Measurements from ENCODE around the gene CLMP. TPM values are rescaled to one million over a fixed set of nuclear protein-coding genes. Genes with fewer than 3 reads are reported as not detected.
A peak's percentile ranks its signal among the peaks of the same experiment; 100 is the strongest.
"Not testable (repeated sequence)": the region's sequence is repeated elsewhere in the genome, so short reads cannot be mapped to it uniquely, and the experiment has no call there.

Gene CLMP
- total RNA-seq, 6 experiments from 2014 or later: 126 to 201 (median 138) TPM

DNA sequence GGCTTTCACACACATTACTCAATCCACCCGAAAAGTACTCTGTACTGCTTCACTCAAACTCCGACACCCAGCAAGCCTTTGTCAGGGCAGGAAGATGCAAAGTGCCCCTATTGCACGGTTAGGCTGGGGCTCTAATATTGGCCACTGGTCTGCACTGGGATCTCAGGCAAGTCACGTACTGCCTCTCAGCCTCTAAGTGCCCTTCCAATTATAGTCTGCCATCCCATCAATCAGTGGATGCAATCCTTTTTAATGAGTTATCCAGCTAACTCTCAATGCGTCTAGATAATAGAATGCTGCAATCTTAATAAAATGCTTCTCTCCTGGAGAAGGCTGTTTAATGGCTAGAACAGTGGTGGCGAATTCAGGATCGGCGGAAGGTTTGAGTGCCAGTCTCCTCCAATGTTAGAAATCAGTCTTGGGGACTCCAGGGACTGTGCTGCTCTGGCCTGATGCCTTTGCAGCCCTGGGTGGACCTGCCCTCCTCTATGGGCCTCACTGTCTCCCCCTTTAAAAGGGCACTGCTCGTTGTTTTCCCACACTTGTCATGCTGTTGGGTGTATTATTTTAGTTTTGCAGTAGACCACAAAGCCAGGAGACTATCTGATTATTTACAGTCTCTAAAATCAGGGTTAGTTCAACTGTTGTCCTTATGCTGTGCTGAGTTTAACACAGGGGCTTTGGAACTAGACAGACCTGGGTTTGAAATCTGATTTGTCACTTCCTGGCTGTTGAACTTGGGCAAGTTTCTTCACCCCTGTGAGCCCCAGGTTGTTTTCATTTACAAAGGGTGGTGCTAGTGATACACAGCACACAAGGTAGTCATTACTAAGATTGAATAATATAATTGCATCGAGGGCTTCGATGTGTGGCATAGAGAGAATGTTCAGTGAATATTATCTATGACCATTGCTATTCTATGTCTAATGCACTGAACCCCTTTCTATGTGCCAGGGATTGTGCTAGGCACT lies 36.7 kb downstream of the CLMP start:
- peaks cover 56% of the 10 kb centered on the region for H3K36me3 Mint-ChIP-seq (ENCODE audit: low read depth)
- no peak for DNase-seq
- TF ChIP-seq, protein P1, sequence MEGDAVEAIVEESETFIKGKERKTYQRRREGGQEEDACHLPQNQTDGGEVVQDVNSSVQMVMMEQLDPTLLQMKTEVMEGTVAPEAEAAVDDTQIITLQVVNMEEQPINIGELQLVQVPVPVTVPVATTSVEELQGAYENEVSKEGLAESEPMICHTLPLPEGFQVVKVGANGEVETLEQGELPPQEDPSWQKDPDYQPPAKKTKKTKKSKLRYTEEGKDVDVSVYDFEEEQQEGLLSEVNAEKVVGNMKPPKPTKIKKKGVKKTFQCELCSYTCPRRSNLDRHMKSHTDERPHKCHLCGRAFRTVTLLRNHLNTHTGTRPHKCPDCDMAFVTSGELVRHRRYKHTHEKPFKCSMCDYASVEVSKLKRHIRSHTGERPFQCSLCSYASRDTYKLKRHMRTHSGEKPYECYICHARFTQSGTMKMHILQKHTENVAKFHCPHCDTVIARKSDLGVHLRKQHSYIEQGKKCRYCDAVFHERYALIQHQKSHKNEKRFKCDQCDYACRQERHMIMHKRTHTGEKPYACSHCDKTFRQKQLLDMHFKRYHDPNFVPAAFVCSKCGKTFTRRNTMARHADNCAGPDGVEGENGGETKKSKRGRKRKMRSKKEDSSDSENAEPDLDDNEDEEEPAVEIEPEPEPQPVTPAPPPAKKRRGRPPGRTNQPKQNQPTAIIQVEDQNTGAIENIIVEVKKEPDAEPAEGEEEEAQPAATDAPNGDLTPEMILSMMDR (IDR thresholded peaks at IDR 0.05): no peak
- no peak overlapping the region for H3K4me3 Mint-ChIP-seq
- H3K27ac Mint-ChIP-seq: peak overlapping the region; percentile 7
- H3K27me3 Mint-ChIP-seq (ENCODE audit: insufficient read depth): peaks cover 3% of the 10 kb centered on the region
- peaks cover 63% of the 10 kb centered on the region for H3K4me1 Mint-ChIP-seq (ENCODE audit: low read depth)
- no peaks in the 10 kb centered on the region for H3K9me3 Mint-ChIP-seq

DNA sequence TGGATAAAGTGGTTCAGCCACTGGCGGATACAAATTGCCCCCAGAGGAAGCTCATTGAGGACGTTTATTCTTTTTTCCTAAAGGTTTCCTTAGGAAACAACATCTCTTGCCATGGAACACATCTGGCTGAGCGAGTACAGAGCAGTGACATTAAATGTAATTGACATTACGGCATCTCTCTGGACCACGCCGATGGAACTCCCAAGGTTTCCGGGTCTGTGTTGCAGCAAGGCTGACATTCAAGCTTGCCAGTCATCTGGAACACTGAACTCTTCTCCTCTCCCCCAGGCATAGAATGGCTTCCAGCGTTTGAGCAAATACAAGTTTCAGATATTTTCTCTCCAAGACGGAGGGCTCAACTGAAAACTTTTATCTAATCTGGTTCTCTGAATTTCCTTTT lies 42.1 kb downstream of the CLMP start:
- Mint-ChIP-seq H3K9me3 (no peaks in the 10 kb centered on the region), H3K4me3 (no peak overlapping the region), H3K36me3 (ENCODE audit: low read depth) (peaks cover 48% of the 10 kb centered on the region), H3K27ac (no peak overlapping the region), H3K4me1 (ENCODE audit: low read depth) (peaks cover 29% of the 10 kb centered on the region), H3K27me3 (ENCODE audit: insufficient read depth) (peaks cover 2% of the 10 kb centered on the region; the same call in 1 of the 2 replicates)
- TF ChIP-seq, protein P1 (IDR thresholded peaks at IDR 0.05): no peak
- DNase-seq: no peak

DNA sequence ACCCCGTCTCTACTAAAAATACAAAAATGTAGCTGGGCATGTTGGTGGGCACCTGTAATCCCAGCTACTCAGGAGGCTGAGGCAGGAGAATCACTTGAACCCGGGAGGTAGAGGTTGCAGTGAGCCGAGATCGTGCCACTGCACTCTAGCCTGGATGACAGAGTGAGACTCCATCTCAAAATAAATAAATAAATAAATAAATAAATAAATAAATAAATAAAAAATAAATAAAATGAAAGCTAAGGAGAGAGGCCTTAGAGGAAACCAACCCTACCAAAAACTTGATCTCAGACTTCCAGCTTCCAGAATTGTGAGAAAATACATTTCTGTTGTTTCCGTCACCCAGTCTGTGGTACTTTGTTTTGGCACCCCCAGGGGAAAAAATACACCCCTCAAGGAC lies 42.7 kb downstream of the CLMP start:
- not testable (repeated sequence) for H3K27me3 Mint-ChIP-seq (ENCODE audit: insufficient read depth); H3K9me3 Mint-ChIP-seq; H3K27ac Mint-ChIP-seq; H3K4me3 Mint-ChIP-seq; DNase-seq
- H3K4me1 Mint-ChIP-seq (ENCODE audit: low read depth): peaks cover 32% of the 10 kb centered on the region
- peaks cover 50% of the 10 kb centered on the region for H3K36me3 Mint-ChIP-seq (ENCODE audit: low read depth)

DNA sequence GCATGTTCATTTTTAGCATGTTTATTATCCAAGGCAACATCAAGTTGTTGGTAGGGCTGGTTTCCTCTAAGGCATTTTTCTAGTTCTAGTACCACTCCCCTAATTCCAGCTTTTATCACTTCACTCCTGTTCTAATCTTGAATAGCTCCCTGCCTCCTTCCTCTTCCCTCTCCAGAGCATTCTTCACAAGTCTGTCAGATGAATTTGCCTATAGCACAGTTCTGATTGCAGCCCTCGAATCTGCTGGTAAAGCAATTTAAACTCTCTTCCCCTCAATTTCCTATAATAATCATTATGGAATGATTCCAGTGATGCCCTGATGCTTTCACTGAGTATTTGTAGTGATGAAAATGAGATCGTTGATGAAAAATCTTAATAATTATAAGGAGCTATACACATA lies 43.3 kb downstream of the CLMP start:
- H3K27me3 Mint-ChIP-seq (ENCODE audit: insufficient read depth): no peaks in the 10 kb centered on the region
- no peak for DNase-seq
- TF ChIP-seq, protein P1 (IDR thresholded peaks at IDR 0.05): no peak
- peak overlapping the region; percentile 44; the same call in 1 of the 2 replicates for H3K27ac Mint-ChIP-seq
- H3K36me3 Mint-ChIP-seq (ENCODE audit: low read depth): peaks cover 51% of the 10 kb centered on the region
- H3K4me1 Mint-ChIP-seq (ENCODE audit: low read depth): peaks cover 37% of the 10 kb centered on the region
- H3K4me3 Mint-ChIP-seq: no peak overlapping the region
- H3K9me3 Mint-ChIP-seq: no peaks in the 10 kb centered on the region

DNA sequence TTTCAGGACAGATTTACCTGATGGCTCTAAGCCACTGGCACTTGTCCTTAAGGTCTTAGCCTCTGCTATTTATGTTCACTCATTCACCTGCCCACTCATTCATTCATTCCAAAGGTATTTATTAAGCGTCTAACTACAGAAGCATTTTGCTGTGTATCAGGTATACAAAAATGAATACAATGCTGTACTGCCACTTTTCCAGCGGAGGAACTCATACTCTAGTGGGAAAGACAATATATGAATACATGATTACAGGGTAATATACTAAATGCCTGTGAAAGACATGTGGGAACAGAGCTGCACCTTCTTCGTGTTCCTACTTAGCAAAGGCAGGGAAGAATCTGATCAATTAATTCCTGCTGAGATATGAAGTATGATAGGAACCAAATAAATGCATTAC lies 43.7 kb downstream of the CLMP start:
- H3K27ac Mint-ChIP-seq: no peak overlapping the region
- DNase-seq: no peak
- H3K4me3 Mint-ChIP-seq: no peak overlapping the region
- H3K36me3 Mint-ChIP-seq (ENCODE audit: low read depth): peaks cover 51% of the 10 kb centered on the region
- TF ChIP-seq, protein P1 (IDR thresholded peaks at IDR 0.05): no peak
- no peaks in the 10 kb centered on the region for H3K27me3 Mint-ChIP-seq (ENCODE audit: insufficient read depth)
- H3K4me1 Mint-ChIP-seq (ENCODE audit: low read depth): peaks cover 41% of the 10 kb centered on the region
- no peaks in the 10 kb centered on the region for H3K9me3 Mint-ChIP-seq

DNA sequence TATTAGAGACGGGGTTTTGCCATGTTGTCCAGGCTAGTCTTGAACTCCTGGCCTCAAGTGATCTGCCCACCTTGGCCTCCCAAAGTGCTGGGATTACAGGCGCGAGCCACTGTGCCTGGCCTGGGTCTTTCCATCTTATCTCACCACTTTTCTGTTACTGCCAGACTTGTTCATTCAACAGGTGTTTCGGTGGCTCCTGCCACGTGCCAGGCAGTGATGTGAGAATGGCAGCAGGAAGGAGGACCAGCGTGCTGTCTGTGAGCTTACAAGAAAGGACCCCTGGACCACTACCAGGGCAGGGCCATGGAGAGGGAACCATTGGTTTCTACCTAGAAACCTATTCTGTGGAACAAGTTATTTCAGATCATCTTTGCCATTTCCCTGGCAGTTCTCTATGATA lies 44.2 kb downstream of the CLMP start:
- Mint-ChIP-seq H3K4me3 (no peak overlapping the region), H3K9me3 (no peaks in the 10 kb centered on the region), H3K36me3 (ENCODE audit: low read depth) (peaks cover 48% of the 10 kb centered on the region), H3K4me1 (ENCODE audit: low read depth) (peaks cover 41% of the 10 kb centered on the region), H3K27me3 (ENCODE audit: insufficient read depth) (no peaks in the 10 kb centered on the region), H3K27ac (no peak overlapping the region)
- TF ChIP-seq, protein P1 (IDR thresholded peaks at IDR 0.05): no peak
- DNase-seq: no peak

Measured in HFFc6 (cell line).